ENCODE measurements around the gene MEGF11. TPM values are rescaled to one million over a fixed set of nuclear protein-coding genes. Genes with fewer than 3 reads are reported as not detected.
A peak's percentile ranks its signal among the peaks of the same experiment; 100 is the strongest.

Gene MEGF11
- total and polyA plus RNA-seq, 8 donors = 0.05 to 0.92 (median 0.14) TPM; not detected in 4

DNA sequence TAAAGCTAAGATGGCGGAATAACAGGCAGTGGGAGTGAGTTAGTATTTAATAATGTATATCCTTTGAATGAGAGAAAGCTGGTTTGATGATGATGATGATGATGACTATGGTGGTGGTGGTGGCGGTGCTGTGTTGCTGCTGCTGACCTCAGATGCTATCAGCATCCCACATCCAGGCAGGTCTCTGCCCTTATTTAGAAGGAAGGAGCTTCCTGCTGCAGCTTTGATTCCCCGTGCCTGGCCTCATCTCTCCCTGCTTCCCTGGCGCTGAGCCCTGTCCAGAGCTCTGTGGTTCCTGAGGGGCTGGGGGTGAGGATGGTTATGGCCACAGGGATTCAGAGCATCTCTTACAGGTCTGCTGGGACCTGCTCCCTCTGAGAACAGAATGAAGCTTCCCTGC lies 311.1 kb downstream of the MEGF11 start:
- TF ChIP-seq POLR2A (IDR thresholded peaks at IDR 0.05) (no peak), EP300 (IDR thresholded peaks at IDR 0.05) (no peak), POLR2AphosphoS5 (IDR thresholded peaks at IDR 0.05) (no peak)
- TF ChIP-seq, protein P1, sequence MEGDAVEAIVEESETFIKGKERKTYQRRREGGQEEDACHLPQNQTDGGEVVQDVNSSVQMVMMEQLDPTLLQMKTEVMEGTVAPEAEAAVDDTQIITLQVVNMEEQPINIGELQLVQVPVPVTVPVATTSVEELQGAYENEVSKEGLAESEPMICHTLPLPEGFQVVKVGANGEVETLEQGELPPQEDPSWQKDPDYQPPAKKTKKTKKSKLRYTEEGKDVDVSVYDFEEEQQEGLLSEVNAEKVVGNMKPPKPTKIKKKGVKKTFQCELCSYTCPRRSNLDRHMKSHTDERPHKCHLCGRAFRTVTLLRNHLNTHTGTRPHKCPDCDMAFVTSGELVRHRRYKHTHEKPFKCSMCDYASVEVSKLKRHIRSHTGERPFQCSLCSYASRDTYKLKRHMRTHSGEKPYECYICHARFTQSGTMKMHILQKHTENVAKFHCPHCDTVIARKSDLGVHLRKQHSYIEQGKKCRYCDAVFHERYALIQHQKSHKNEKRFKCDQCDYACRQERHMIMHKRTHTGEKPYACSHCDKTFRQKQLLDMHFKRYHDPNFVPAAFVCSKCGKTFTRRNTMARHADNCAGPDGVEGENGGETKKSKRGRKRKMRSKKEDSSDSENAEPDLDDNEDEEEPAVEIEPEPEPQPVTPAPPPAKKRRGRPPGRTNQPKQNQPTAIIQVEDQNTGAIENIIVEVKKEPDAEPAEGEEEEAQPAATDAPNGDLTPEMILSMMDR (IDR thresholded peaks at IDR 0.05) = no peak
- Histone ChIP-seq H3K27ac (no peak overlapping the region), H3K4me1 (peaks cover 9 to 14% (median 11%) of the 10 kb centered on the region in 4 donors), H3K4me3 (no peak overlapping the region), H3K9me3 (no peaks in the 10 kb centered on the region), H3K36me3 (no peaks in the 10 kb centered on the region), H3K27me3 (no peaks in the 10 kb centered on the region)
- WGBS, 5 donors = 68 to 96% (median 79%) methylated on average over 3 to 4 of the region's 4 CpGs
- no peak for DNase-seq
- intact Hi-C loops (cut with DNase I; ENCODE audit: low total_unique reads) = no loop called here

DNA sequence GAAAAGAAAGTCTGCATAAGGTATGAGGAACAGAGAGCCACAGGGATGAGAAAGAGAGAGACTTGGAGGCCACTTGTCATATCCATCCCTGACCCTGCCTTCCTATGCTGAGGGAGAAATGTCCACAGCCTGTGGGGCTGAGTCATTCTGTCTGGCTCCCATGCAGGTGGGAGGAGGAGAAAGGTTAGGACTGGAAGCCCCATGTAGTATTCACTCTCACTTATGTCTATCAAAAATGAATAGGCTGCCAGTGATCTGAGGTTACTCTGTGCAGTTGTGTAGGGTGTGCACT lies 313.0 kb downstream of the MEGF11 start:
- no peak overlapping the region for H3K4me3 ChIP-seq
- no peaks in the 10 kb centered on the region for H3K27me3 ChIP-seq
- no peaks in the 10 kb centered on the region for H3K9me3 ChIP-seq
- no peaks in the 10 kb centered on the region for H3K36me3 ChIP-seq
- peak overlapping the region in 2 of 5 donors; percentile 44 to 68 for H3K27ac ChIP-seq
- peaks cover 11 to 20% (median 15%) of the 10 kb centered on the region in 4 donors for H3K4me1 ChIP-seq
- no peak for DNase-seq
- TF ChIP-seq, protein P1 (IDR thresholded peaks at IDR 0.05) = no peak
- TF ChIP-seq EP300 (IDR thresholded peaks at IDR 0.05) = no peak
- TF ChIP-seq POLR2A (IDR thresholded peaks at IDR 0.05) = no peak
- TF ChIP-seq POLR2AphosphoS5 (IDR thresholded peaks at IDR 0.05) = no peak
- intact Hi-C loops (cut with DNase I; ENCODE audit: low total_unique reads) = no loop called here

GRCh38 chr15:65939901-65940617 lies 313.5 kb downstream of the MEGF11 start:
- intact Hi-C loops (cut with DNase I; ENCODE audit: low total_unique reads) = no loop called here
- peak overlapping the region; percentile 20 to 68 (median 44) for H3K27ac ChIP-seq
- no peak overlapping the region for H3K4me3 ChIP-seq
- peak; percentile 52 to 66 for DNase-seq
- TF ChIP-seq, protein P1 (IDR thresholded peaks at IDR 0.05) = no peak
- TF ChIP-seq POLR2AphosphoS5 (IDR thresholded peaks at IDR 0.05) = peak in 2 of 3 donors; percentile 9 to 21
- no peaks in the 10 kb centered on the region for H3K9me3 ChIP-seq
- 39 to 61% (median 50%) methylated on average over 10 of the region's 10 CpGs for WGBS, 5 donors
- H3K36me3 ChIP-seq = no peaks in the 10 kb centered on the region
- H3K27me3 ChIP-seq = no peaks in the 10 kb centered on the region
- peaks cover 11 to 20% (median 15%) of the 10 kb centered on the region in 4 donors for H3K4me1 ChIP-seq

- Histone ChIP-seq H3K4me3 (no peak overlapping the region), H3K9me3 (no peaks in the 10 kb centered on the region), H3K36me3 (no peaks in the 10 kb centered on the region), H3K4me1 (peaks cover 11 to 20% (median 15%) of the 10 kb centered on the region in 4 donors), H3K27ac (no peak overlapping the region), H3K27me3 (no peaks in the 10 kb centered on the region)
- intact Hi-C loops (cut with DNase I; ENCODE audit: low total_unique reads) = no loop called here
- no peak for DNase-seq
- WGBS, 5 donors = 86 to 95% (median 89%) methylated on average over 4 of the region's 4 CpGs
- no peak for TF ChIP-seq EP300 (IDR thresholded peaks at IDR 0.05)
- TF ChIP-seq POLR2AphosphoS5 (IDR thresholded peaks at IDR 0.05) = no peak
- TF ChIP-seq POLR2A (IDR thresholded peaks at IDR 0.05) = no peak
- TF ChIP-seq, protein P1 (IDR thresholded peaks at IDR 0.05) = no peak
These were observed 314.9 kb downstream of the MEGF11 start for GRCh38 chr15:65938604-65939003.
